Measurements from ENCODE around the gene NDUFS6.
"Not testable (repeated sequence)": the region's sequence is repeated elsewhere in the genome, so short reads cannot be mapped to it uniquely, and the experiment has no call there.

The NDUFS6 gene

DNA sequence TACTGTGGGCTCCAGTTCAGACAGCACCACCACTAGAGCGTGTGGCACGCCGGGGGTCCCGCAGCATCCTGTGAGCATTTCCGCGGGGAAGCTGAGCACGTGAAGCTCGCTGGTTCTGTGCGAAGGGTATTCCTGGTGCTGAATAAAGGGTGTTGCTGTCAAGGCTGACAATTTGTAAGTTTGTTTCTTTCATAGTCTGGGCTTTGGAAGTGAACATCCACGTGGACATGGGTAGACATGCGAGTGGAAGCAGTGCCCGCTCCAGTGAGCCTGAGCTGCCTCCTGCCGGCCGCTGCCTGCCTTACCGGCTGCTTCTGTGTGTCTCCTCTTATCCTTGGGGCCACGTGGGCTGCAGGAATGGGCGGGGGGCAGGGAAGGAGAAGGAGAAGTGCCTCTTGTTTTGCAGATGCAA, 14.7 kb downstream of the NDUFS6 start:
- DNase-seq (ENCODE audit: low read depth in 2 of 2) = no peak

DNA sequence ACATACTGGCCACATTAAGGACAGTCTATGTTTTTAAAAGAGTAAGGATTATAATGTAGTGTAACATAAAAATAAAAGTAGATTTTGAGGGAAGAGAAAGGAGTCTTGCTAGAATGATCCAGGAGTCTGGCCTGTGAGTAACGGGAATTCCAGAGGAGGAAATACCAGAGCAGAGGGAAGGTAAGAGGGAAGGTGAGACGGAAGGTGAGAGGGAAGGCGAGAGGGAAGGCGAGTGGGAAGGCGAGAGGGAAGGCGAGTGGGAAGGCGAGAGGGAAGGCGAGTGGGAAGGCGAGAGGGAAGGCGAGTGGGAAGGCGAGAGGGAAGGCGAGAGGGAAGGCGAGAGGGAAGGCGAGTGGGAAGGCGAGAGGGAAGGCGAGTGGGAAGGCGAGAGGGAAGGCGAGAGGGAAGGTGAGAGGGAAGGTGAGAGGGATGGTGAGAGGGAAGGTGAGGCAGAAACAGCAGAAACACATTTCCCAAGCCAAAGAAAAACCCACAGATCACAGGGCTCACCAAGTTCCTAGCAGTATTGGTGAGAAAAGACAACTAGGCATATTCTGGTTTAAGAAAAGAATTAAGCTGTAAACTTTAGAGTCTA, 15.4 kb downstream of the NDUFS6 start:
- DNase-seq (ENCODE audit: low read depth in 2 of 2) = not testable (repeated sequence)

DNA sequence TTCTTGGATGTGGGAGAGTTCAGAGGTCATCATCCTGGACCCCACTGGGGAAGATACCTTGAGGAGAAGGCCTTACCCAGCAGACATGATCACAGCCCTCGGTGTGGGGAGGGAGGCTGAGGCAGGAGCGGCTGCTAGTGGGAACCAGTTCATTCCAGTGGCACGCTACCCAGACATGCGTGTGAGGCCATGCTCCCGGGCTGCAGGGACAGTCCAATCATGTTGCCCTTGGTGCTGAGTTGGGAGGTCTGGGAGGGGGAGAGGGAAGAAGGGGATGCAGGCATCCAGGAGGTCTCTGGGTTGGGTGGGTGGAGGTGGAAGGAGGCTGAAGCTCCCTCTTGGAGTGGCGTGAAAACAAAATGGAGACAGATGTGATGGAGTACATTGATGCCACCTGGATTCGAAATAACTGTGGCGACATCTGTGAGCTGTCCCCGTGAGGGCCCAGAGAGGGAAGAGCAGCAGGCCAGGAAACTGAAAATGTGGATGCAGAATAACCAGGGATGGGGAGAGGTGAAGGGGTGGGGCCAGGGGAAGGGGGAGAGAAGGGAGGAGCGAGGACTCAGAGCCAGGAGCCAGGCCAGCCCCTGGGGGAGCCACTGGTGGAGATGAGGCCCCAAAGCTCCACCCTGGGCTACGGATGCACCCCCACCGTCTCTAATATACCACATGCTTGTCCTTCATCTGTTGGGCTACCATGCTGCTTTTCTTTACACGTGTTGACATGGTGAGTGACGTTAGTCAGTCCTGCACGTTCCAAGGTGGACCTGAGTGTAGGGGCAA, 16.2 kb downstream of the NDUFS6 start:
- DNase-seq (ENCODE audit: low read depth in 2 of 2) = no peak

DNA sequence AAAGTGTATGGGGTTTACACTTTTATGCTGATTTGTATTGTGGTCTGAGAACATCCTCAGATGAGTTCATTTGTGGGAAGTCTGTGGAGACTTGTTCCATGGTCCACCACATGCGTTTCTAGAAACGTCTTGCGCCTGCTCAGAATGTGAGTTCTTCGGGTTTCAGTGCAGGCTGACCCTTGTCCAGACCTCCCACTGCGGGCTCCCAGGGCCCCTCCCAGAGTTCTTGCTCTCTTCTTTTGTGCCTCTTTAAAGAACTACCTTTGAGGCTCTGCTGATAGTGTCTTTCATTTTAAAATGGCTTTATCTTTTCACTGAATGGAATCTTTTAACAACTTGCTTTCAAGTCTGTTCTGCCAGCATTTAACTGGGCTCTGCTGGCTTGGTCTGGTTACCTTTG, 17.6 kb downstream of the NDUFS6 start:
- no peak for DNase-seq (ENCODE audit: low read depth in 2 of 2)

DNA sequence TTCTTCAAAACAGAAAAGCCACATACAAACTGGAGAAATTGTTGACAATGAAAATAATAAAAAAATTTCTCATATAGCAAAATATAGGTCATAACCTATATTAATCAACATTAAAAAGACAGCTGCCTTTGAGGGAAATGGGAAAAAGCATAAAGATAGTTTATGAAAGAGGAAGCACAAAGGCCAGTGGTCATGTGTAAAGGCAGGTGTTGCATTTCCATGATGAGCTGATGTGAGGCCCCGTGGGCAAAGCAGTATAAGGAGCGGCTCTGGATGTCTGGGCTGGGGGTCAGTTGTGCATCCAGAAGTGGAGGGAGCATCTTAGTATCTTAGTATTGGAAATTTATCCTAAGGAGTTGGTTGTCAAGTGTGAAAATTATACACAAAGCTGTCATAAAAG, 18.3 kb downstream of the NDUFS6 start:
- DNase-seq (ENCODE audit: low read depth in 2 of 2) = no peak

DNA sequence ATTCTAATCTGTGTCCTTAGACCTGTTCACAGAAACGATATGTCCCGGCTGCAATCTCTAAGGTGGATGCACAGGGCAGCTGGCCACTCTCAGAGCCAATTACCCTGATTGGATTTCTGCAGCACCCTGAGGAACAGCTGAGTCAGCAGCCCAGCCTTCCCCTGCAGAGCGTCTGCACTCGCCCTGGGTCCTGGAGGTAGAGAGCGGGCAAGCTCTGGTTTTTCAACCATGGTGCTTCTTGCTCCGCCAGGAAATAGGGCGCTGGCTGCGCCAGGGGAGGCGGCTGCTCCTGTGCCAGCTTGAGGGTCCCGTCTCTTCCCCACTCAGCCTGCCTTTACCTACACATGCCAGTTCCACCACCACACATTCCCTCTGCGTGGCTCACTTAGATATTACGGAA, 19.2 kb downstream of the NDUFS6 start:
- no peak for DNase-seq (ENCODE audit: low read depth in 2 of 2)

DNA sequence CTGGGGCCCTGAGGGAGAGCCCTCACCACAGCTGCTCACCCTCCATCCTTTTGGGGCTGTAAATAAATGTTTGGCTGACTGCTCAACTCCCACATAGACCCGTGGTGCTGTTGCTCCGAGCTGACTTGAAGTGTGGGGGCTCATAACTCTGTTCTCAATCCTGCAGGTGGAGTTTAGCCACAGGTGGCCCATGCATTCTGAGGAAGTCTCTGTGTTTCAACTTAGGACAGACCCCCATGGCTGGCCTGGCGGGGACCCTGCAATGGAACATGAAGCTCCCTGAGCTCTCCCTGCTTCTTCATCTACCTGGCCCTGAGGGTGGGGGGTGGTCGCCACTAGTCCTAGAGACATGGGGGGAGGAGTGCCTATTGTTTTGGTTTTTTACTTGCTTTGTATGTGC, 19.7 kb downstream of the NDUFS6 start:
- no peak for DNase-seq (ENCODE audit: low read depth in 2 of 2)

DNA sequence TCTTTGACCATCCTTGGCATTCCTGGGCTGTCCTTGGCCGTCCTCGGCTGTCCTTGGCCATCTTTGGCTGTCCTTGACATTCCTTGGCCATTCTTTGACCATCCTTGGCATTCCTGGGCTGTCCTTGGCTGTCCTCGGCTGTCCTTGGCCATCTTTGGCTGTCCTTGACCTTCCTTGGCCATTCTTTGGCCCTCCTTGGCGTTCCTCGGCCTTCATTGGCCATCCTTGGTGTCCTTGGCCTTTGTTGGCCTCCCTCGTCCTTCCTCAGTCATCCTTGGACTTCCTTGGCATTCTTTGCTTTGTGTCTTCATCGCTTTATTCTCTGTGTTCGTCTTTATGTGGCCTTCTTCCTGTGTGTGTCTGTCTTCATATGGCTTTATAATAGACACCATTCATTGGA, 20.7 kb downstream of the NDUFS6 start:
- no peak for DNase-seq (ENCODE audit: low read depth in 2 of 2)

DNA sequence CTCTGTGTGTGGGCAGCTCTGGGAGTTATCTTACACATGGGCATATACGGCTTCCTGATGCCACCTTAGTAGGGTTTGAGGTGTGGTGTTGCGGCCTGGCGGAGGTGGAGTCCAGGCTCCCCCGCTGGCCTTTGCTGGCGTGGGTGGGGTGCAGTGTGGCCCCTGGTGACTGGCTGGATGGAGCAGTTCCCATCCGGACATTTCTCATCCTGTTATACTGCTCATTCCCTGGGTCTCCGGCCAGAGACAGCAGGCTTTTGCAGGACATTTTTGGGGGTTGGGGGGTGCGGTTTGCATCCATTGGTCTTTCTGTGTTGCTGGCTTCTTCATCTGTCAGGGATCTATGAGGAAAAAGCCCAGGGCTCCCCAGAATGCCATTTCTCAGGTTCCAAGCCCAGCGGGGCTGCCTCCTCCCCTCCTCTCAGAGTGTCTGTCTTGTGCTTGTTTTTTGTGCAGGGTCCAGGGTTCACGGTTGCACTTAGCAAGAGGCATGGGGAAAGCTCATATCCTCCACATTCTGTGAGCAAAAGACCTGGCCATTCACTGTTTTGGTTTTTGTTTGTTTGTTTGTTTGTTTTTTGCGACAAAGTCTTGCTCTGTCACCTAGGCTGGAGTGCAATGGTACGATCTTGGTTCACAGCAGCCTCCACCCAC, 22.3 kb downstream of the NDUFS6 start:
- DNase-seq (ENCODE audit: low read depth in 2 of 2) = no peak

DNA sequence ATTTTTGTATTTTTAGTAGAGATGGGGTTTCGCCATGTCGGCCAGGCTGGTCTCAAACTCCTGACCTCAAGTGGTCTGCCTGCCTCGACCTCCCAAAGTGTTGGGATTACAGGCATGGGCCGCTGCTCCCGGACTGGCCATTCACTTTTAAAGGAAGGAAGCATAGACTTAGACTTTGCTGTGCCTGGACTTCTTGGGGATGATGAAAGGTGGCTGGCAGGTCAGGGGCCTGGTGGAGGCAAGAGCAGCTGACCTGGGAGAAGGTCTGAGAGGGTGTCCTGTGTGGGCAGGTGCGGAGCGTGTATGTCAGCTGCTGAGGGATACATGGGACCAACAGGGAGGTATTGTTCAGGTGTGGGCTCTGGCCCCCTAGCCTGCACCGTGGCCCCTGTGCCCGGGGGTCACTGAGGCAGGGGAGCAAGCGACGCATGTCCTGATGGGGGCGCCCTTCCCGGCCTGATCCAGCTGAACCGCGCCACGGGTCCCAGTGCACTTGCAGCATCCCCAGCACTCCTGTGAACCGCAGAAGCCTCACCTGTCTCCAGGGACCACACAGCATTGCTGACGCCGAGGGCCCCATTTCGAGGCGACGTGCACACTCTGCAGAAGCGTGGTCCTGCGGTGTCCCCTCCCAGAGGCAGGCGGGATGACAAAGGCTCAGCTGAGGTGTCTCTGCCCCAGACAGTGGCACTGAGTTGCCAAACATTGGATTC, 23.1 kb downstream of the NDUFS6 start:
- no peak for DNase-seq (ENCODE audit: low read depth in 2 of 2)

DNA sequence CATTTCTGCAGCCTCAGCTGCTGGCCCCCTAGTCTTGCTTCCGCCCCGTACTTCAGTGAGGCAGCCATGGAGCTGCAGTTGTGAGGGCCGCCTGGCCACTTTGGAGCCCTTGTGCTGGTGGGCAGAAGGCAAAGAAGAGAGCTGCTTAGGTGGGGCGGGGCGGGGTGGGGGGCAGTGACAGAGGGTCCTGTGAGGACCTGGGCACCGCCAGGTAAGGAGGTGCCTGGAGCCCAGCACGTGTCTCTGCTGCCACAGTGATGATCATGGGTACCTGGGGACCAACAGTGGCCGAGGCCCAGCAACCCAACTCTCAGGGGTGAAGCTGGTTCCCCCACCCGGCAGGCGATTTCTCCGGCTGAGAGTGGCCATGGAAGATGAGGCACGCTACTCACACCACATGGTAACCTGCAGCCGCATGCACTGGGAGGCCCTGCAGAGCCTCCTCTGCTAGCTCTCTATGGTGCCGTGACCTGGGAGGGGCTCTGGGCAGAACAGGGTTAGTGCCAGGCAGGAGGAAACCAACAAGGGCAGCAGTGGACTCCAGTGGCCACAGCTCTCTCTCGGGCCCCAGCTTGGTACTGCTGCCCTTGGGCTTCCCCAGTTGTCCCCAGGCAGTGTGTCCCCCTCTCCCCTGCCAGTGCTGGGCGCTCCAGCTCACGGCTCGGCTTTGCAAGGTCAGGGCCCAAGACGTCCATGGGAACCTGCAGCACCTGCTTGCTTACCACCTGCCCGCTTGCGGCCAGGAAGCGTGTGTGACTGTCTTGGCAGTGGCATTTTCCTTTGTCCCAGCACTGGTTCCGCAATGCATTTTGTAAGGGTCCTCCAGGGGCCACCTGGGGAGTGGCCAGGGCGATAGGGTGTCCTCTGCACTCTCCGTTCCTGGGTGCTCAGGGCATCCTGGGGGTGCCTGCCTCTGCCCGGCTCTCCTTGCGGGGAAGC, 24.0 kb downstream of the NDUFS6 start:
- no peak for DNase-seq (ENCODE audit: low read depth in 2 of 2)

DNA sequence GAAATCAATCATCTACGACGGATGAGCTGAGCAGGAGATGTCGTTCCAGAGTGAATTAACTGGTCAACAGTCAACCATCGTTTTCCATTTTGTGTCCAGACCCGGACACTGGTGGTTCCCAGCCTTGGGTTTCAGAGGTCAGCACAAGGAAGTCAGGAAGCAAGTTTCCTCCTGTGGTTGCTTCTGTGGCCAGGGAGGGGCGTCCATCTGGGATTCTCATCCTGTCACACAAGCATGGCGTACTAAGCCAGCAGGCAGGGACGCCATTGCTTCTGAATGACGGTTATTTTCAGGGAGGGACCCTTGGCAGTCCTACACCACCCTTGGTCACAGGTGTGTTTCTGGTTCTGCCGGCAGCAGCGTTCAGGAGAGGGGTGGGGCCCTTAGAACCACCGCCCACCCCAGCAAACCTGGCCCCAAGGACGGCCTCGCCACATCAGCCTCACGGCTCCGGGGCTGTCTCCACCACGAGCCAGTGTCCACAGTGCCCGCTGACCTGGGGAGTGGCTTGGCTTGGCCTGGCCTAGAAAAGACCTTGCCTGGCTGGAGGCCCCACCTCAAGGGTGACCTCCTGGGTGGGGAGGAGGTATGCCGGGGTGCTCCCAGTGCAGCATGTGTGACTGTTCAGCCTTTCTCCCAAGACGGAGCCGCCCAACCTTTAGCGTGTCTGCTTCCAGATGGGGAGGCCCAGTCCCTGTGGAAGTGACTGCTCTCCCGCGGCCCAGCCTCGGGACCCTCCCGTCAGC, 25.2 kb downstream of the NDUFS6 start:
- DNase-seq (ENCODE audit: low read depth in 2 of 2) = no peak

DNA sequence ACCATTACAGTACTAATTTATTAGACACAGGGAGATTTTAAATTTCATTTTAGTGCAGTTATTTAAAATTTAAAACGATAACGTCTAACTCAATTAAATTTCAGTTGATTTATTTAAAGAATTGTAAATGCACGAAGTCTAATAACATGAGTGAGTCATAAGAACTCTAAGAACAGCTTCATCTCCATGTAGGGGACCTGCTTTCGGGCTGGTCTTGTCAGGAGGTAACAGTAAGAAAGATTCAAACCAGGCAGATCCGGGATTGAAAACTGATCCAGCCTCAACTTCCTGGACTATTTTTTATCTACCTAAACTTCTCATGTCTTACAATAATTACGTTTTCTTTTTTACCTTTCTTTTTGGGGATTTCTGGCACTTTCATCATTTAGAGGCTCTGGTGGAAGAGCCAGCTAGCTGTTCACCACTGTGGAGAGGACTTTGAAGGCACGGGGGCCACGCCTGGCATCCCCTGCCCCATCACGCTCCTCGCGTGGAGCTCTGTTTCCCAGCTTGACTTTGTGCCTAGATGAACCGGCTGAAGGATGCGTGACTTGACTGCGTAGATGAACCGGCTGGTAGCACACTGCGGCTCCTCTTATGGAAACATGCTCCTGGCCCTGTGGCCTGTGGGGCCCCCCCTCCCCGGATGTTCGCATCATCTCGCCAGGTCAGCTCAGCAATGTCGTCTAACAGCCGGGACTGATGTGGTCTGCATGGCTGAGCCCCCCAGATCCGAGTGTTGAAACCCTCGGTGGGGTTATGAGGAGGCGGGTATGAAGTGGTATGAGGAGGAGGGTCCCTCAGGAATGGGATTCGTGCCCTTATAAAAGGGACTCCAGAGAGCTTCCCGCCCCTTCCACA, 26.0 kb downstream of the NDUFS6 start:
- DNase-seq (ENCODE audit: low read depth in 2 of 2) = no peak

DNA sequence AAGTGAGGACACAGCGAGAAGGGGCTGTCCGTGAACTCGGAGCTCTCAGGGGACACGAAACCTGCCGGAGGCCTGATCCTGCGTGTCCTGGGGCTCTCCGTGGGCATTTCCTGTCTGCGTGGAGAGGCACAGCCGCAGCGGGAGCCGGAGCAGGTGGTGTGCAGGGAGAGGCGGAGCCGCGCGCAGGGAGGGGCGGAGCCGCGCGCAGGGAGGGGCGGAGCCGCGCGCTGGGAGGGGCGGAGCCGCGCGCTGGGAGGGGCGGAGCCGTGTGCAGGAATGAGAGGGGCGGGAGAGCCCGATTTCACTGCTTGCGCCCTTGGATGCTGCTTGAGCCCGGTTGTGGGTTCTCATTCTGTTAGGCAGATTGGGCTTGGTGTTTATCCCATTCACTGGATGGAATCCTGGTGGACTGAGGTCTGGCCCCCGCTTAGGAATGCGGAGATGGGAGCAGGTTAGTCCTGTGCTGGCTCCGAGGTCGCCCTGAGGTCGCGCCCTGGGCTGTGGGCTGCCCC, 26.7 kb downstream of the NDUFS6 start:
- peak in 1 of 2 donors; percentile 1 for DNase-seq (ENCODE audit: low read depth in 2 of 2)

DNA sequence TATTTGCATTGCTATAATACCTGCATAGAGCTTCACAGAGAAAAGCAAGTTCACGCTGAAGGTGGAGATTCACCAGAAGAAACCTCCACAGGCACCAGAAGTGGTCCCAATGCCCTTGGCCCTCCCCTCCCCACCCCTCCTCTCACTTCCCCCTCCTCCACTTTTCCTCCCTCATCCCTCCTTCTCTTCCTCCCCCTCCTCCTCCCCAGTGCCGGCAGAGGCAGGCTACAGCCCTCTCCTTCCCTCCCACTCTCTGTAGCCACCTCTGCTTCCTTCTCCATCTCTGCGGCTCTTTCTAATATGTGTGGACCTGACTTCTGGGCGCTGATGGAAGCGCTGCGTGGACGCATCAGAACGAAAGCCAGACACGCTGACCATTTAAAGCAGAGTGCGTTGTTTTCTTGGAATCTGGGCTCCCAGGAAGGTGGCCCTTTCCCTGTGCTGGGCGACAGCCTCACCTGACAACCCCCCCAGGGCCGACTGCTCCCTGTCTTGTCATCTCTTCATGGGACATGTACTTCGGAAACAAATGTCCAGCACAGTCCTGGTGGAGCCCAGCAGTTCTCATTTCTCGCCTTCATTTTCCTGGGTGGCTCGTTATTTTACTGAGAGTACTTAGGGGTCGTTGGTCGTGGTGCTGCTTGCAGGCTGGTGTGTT, 29.5 kb downstream of the NDUFS6 start:
- DNase-seq (ENCODE audit: low read depth in 2 of 2) = no peak

DNA sequence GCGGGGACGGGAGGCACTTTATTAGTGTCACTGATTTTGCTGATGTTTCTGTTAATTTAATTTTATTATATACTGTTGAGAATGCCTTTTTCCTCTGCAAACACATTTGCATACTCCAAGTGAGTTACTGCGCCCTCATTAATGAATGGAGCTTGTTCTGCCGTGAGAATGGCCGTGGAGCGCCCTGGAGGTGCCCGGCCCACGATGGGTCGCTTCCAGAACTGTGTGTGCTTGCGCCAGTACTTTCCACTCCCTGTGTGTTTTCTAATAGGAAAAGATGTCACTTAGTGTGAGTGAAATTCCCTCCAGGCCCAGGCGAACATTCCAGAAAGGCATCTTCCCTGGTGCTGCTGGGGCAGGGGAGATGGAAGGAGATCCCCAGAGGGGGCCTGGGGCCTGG, 30.1 kb downstream of the NDUFS6 start:
- no peak for DNase-seq (ENCODE audit: low read depth in 2 of 2)

DNA sequence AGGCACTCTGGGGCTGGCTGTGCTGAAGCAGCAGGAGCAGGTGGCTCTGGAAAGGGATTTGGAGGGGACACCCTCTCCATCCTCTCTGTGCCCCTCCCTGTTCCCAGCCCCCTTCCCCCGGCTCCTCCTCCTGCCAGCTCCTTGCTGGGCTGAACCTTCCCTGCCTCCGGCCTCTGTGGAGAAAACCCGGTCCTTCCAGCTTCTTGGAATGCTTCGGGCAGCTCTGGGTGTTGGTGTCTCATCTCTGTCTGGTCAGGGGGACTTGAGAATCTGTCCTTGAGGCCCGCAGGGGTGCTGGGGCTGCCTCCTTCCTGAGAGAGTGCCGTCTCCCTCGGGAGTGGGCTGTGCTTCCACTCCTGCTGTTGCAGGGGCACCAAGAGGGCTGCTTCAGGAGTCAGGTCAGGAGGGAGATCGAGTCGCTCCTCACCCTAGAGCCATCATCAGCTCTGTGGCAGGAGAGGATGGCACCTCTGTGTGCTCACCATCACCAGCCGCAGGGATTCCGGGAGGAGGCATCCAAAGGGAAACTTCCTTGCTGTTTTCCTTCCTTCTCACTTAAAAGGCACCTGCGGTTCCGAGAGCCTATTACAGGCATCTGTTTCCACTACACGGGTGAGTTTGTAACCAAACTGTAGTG, 30.6 kb downstream of the NDUFS6 start:
- DNase-seq (ENCODE audit: low read depth in 2 of 2) = no peak

DNA sequence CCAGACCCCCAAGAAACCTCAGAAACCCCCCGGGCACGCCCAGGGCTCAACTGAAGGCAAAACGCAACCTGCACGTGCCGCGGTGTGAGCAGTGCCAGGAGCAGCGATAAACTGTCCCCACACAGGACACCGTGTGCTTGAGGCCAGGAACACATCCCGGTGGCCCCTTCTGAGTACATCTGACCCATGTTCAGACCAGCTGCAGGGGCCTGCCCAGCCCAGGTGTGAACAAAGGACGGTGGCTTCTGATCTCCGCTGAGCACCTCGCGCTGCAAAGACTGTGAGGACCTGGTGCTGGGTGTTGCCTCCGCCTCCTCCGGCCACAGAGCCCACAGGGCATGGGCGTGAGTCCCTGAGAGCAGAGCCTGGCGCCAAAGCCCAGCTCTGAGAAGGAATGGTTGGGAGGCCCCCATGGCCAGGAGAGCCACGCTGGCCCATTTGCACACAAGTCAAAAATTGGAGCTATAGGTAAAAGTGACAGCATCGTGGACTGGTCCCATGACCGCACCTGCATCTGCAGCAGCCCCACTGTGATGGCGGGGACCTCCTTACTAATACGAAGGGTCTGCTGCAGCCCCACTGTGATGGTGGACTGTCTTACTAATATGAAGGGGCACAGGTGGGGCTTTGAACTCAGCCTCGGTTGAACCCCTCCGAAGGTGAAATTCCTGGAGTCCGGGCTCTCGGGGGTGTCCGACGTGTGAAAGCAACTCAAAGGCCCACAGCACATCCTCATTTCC, 31.5 kb downstream of the NDUFS6 start:
- no peak for DNase-seq (ENCODE audit: low read depth in 2 of 2)
